Esophagus (tissue), 2 donors: ENCODE data around the gene ACACB. TPM values are rescaled to one million over a fixed set of nuclear protein-coding genes. Genes with fewer than 3 reads are reported as not detected.
"Not testable (repeated sequence)": the region's sequence is repeated elsewhere in the genome, so short reads cannot be mapped to it uniquely, and the experiment has no call there.

ENCODE experiments used
- H3K27ac ChIP-seq, 2 donors: one replicate each; pipeline ENCODE4 v1.5.1; 2013; ENCODE audit warnings: low read depth in 2 of 2, mild to moderate bottlenecking in 2 of 2, inconsistent platforms in 1 of 2, low read length in 1 of 2, moderate library complexity in 1 of 2
- H3K27me3 ChIP-seq, 2 donors: one replicate each; pipeline ENCODE4 v1.6.1; 2013; ENCODE audit warnings: low read length in 2 of 2, control low read depth in 1 of 2, mild to moderate bottlenecking in 1 of 2; ENCODE audit not compliant: insufficient read depth in 2 of 2, control insufficient read depth in 1 of 2
- H3K36me3 ChIP-seq, 2 donors: one replicate each; pipeline ENCODE4 v1.6.1; 2013; ENCODE audit warnings: low read length in 1 of 2; ENCODE audit not compliant: control insufficient read depth in 2 of 2, insufficient read depth in 2 of 2
- H3K4me1 ChIP-seq, 2 donors: one replicate each; pipeline ENCODE4 v1.6.1; 2013; ENCODE audit warnings: low read length in 1 of 2; ENCODE audit not compliant: control insufficient read depth in 2 of 2, insufficient read depth in 2 of 2
- H3K4me3 ChIP-seq, 2 donors: one replicate each; pipeline ENCODE4 v1.5.1; 2013; ENCODE audit warnings: low read length in 2 of 2, mild to moderate bottlenecking in 2 of 2, low read depth in 1 of 2, moderate library complexity in 1 of 2
- H3K9me3 ChIP-seq, 2 donors: one replicate each; pipeline ENCODE4 v1.6.1; 2013; ENCODE audit warnings: mild to moderate bottlenecking in 2 of 2, low read depth in 1 of 2, low read length in 1 of 2, moderate library complexity in 1 of 2; ENCODE audit not compliant: control insufficient read depth in 2 of 2, insufficient read depth in 1 of 2
- WGBS, 2 donors: extraction: QIAGEN DNeasy Blood & Tissue Kit; methylation state at CpG; one replicate each; pipeline ENCODE4 v1.1.7; 2013; 5-methylcytosine and 5-hydroxymethylcytosine counted together
- polyA plus RNA-seq, 2 donors: library from polyadenylated mRNA; stranded (reverse); fragments of 200-250 nt; gene quantifications; one replicate each; pipeline ENCODE4 v1.2.3, GENCODE V29; 2013
- donor health status: healthy with polysubstance abuse.
- donor health status: Bipolar disorder and iron deficiency.

Gene ACACB
- polyA plus RNA-seq, 2 donors = 8.6 to 18.2 TPM

DNA sequence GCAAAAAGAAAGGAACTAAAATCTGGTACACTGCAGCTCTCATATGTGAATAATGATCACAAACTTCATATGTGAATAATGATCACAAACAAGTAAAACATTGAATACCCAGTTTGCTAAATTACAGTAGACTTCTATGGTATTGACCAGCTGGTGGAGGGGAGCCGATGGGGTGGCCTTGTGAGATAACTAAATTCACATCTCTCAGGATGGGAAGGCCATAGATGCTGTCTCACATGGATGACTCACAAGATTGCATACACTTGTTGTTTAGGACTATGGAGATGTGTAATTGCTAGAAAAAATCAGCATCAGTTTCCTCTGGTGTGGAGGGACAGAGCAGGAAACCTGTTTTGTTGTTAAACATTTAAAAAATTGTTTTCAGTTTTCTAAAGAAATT lies 49.2 kb downstream of the ACACB start:
- WGBS, 2 donors = 80 to 82% methylated on average over 1 of the region's 1 CpG
- Histone ChIP-seq H3K4me1 (peaks cover 2 to 3% of the 10 kb centered on the region in 2 donors), H3K9me3 (no peaks in the 10 kb centered on the region), H3K4me3 (no peak overlapping the region), H3K27me3 (no peaks in the 10 kb centered on the region), H3K36me3 (peaks cover 5% of the 10 kb centered on the region in 2 donors), H3K27ac (no peak overlapping the region)

DNA sequence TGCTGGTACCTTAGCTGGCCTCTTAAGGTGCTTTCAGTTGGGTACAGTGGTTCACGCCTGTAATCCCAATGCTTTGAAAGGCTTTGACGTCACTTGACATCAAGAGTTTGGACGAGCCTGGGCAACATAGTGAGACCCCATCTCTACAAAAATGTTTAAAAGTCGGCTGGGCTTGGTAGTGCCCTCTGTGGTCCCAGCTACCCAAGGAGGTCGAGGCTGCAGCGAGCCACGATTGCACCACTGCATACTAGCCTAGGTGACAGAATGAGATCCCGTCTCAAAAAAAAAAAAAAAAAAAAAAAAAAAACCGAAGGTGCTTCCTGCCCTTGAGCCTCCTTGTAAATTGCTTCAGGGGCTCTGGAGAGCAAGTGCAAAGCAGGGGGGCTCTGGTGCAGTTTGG lies 50.0 kb downstream of the ACACB start:
- Histone ChIP-seq H3K4me1 (peaks cover 2 to 3% of the 10 kb centered on the region in 2 donors), H3K36me3 (peaks cover 5% of the 10 kb centered on the region in 2 donors), H3K27ac (no peak overlapping the region), H3K9me3 (no peaks in the 10 kb centered on the region), H3K27me3 (no peaks in the 10 kb centered on the region), H3K4me3 (no peak overlapping the region)
- 87 to 92% methylated on average over 9 of the region's 9 CpGs for WGBS, 2 donors

DNA sequence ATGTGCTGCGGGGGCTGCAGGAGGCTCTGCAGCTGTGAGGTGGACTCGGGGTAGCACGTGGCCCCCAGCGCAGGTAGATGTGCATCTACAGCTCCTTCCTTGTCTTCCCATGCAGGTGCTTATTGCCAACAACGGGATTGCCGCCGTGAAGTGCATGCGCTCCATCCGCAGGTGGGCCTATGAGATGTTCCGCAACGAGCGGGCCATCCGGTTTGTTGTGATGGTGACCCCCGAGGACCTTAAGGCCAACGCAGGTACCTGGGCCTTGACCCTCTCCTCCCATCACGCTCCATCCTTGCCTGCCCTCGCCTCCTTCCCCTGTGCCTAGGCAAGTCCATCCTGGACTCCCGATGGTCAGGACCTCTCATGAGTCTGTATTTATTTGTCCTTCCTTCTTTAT lies 51.4 kb downstream of the ACACB start:
- Histone ChIP-seq H3K27me3 (no peaks in the 10 kb centered on the region), H3K4me1 (peaks cover 0 to 2% of the 10 kb centered on the region in 2 donors), H3K27ac (peak overlapping the region in 1 of 2 donors; percentile 69), H3K9me3 (peaks cover 0 to 2% of the 10 kb centered on the region in 2 donors), H3K36me3 (peaks cover 5 to 11% of the 10 kb centered on the region in 2 donors), H3K4me3 (no peak overlapping the region)
- WGBS, 2 donors = 93 to 94% methylated on average over 18 of the region's 18 CpGs

DNA sequence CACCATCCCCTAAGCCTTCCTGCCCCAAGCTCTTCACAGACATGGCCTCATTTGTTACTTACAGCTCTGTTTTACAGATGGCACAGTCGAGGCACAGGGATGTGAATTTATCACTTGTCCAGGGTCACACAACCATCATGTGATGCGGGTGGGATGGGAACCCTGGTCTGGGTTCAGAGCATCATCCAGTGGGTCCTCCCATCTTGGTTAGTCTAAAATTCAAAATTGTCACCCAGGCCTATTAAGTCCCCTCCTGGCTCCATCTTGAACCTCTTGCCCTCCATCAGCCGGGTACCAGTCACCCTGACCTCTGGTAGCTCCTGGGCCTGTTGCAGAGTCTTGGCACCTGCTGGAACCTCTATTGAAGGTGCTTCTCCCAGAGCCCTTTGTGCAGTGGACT lies 52.9 kb downstream of the ACACB start:
- Histone ChIP-seq H3K4me3 (no peak overlapping the region), H3K4me1 (peaks cover 0 to 2% of the 10 kb centered on the region in 2 donors), H3K36me3 (peaks cover 5 to 14% of the 10 kb centered on the region in 2 donors), H3K27me3 (no peaks in the 10 kb centered on the region), H3K9me3 (peaks cover 0 to 2% of the 10 kb centered on the region in 2 donors), H3K27ac (peak overlapping the region in 1 of 2 donors; percentile 15)
- 88 to 92% methylated on average over 3 of the region's 3 CpGs for WGBS, 2 donors

DNA sequence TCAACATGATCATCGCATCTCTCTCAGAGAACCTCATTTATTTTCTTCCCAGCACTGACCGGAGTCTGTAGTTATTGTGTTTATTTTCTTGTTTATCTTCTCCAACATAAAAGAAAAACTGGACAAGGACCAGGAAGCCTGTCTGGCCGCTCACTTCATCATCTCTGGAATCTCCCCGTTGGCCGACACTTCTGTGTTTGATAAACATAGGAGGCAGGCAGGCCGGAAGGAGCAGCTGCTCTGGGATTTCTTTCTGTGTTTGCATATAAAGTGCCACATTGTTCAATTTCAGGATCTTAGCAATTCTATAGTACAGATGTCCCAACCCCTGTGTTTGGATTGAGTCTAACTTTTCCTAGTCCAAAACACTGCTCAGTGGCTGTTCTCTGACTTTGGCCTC lies 53.3 kb downstream of the ACACB start:
- Histone ChIP-seq H3K27me3 (no peaks in the 10 kb centered on the region), H3K27ac (peak overlapping the region in 1 of 2 donors; percentile 15), H3K4me1 (peaks cover 0 to 2% of the 10 kb centered on the region in 2 donors), H3K9me3 (peaks cover 0 to 2% of the 10 kb centered on the region in 2 donors), H3K4me3 (no peak overlapping the region), H3K36me3 (peaks cover 5 to 14% of the 10 kb centered on the region in 2 donors)
- WGBS, 2 donors = 62 to 67% methylated on average over 6 of the region's 6 CpGs

DNA sequence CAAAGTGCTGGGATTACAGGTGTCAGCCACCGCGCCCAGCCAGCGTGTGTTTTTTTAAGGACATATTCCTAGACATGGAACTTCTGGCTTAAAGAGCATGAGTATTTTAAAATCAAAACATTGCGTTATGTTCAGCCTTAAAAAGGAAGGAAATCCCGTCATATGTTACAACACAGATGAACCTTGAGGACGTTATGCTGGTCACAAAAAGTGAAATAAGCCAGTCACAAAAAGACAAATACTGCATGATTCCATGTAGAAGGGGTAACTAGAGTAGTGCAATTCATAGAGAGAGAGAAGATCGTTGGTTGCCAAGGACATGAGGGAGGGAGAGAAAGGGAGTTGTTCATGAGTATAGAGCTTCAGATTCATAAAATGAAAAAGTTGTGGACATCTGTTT lies 53.9 kb downstream of the ACACB start:
- H3K36me3 ChIP-seq = peaks cover 5 to 14% of the 10 kb centered on the region in 2 donors
- H3K4me3 ChIP-seq = no peak overlapping the region
- H3K9me3 ChIP-seq = peaks cover 0 to 2% of the 10 kb centered on the region in 2 donors
- WGBS, 2 donors = 81 to 85% methylated on average over 7 of the region's 7 CpGs
- H3K27ac ChIP-seq = no peak overlapping the region
- no peaks in the 10 kb centered on the region for H3K27me3 ChIP-seq
- H3K4me1 ChIP-seq = no peaks in the 10 kb centered on the region

DNA sequence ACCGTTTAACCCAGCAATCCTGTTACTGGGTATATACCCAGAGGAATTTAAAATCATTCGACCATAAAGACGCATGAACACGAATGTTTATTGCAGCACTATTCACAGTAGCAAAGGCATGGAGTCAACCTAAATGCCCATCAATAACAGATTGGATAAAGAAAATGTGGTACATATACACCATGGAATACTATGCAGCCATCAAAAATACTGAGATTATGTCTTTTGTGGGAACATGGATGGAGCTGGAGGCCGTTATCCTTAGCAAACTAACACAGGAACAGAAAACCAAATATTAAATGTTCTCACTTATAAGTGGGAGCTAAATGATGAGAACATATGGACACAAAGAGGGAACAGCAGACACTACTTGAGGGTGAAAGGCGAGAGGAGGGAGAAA lies 56.4 kb downstream of the ACACB start:
- not testable (repeated sequence) for H3K4me1 ChIP-seq, H3K4me3 ChIP-seq, H3K9me3 ChIP-seq, H3K27ac ChIP-seq, H3K27me3 ChIP-seq
- peaks cover 4 to 12% of the 10 kb centered on the region in 2 donors for H3K36me3 ChIP-seq
- 97 to 98% methylated on average over 6 of the region's 6 CpGs for WGBS, 2 donors

DNA sequence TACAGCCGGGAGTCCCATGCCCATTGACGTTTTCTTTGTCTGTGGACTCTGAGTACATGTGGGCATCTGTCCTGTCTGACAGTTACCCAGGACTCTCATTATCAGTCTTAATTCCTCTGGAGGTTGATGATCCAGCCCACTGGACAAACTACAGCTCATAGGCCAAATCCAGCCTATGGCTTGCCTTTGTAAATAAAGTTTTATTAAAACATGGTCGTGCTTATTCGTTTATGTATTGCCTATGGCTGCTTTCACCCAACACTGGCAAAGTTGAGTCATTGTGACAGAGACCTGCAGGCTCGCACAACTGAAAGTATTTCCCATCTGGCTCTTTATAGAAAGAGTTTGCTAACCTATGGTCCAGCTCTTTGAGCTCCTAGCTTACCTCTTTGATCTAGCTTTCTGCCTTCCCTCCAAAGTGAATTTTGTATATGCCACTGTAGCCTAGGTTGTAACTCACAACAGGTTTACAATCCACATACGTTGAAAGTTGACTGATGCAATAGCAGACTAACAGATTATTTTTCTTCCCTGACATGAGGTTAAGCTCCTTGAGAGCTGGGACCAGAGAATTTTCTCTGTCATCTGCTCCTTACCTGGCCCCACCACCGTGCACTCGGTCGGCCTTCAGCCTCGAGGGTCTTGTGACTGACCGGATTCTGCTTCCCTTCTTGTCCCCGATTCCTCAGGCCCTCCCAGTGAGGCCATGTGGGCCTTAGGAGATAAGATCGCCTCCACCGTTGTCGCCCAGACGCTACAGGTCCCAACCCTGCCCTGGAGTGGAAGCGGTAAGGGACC lies 57.3 kb downstream of the ACACB start:
- H3K27me3 ChIP-seq = no peaks in the 10 kb centered on the region
- WGBS, 2 donors = 97 to 98% methylated on average over 17 of the region's 17 CpGs
- H3K36me3 ChIP-seq = peaks cover 0 to 10% of the 10 kb centered on the region in 2 donors
- no peaks in the 10 kb centered on the region for H3K4me1 ChIP-seq
- no peak overlapping the region for H3K4me3 ChIP-seq
- peaks cover 0 to 2% of the 10 kb centered on the region in 2 donors for H3K9me3 ChIP-seq
- no peak overlapping the region for H3K27ac ChIP-seq

DNA sequence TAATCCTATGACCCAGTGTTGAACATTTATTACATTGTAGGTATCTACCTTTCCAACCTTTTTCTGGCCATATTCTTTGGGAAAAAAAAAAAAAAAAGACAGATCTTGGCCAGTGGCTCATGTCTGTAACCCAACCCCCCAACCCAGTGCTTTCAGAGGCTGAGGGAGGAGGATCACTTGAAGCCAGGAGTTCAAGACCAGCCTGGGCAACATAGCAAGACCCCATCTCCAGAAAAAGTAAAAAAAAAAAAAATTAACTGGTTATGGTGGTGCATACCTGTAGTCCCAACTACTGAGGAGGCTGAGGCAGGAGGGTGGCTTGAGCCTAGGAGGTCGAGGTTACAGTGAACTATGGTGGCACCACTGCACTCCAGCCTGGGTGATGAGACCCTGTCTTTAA lies 58.1 kb downstream of the ACACB start:
- H3K9me3 ChIP-seq = peaks cover 0 to 2% of the 10 kb centered on the region in 2 donors
- no peak overlapping the region for H3K27ac ChIP-seq
- H3K27me3 ChIP-seq = no peaks in the 10 kb centered on the region
- no peaks in the 10 kb centered on the region for H3K4me1 ChIP-seq
- H3K4me3 ChIP-seq = no peak overlapping the region
- 85 to 95% methylated on average over 1 of the region's 1 CpG for WGBS, 2 donors
- H3K36me3 ChIP-seq = peaks cover 0 to 14% of the 10 kb centered on the region in 2 donors

DNA sequence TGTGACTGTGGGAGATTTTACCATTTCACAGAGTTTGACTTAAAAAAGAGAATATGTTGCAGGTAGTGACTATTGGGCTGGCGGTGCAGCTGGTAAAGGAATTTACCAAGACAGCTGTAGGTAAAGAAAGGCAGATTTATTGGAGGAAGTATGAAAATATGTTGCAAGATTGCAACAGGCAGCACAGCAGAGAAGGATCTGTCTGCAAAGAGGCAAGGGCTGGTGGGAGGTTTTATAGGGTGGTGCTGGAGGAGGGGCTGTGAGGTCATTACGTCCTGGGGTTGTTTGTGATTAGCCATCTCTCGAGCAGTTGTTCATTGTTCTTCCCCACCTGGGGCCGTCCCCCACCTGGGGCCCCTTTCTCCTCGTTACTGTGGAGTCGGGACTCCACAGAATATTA lies 62.1 kb downstream of the ACACB start:
- no peak overlapping the region for H3K27ac ChIP-seq
- H3K4me3 ChIP-seq = no peak overlapping the region
- H3K27me3 ChIP-seq = no peaks in the 10 kb centered on the region
- peaks cover 4 to 9% of the 10 kb centered on the region in 2 donors for H3K36me3 ChIP-seq
- no peaks in the 10 kb centered on the region for H3K9me3 ChIP-seq
- no peaks in the 10 kb centered on the region for H3K4me1 ChIP-seq
- 79 to 89% methylated on average over 6 of the region's 6 CpGs for WGBS, 2 donors
